GM12865 (cell line): ENCODE measurements around the gene NCF2.

Experiments used
- DNase-seq: peaks from one replicate; pipeline ENCODE4 v3.0.0; 2010; ENCODE audit warnings: low read depth
- H3K4me3 ChIP-seq: 2 replicates; pipeline ENCODE4 v1.5.1; 2011; ENCODE audit warnings: mild to moderate bottlenecking, low read depth, low read length, control low read depth
- CTCF ChIP-seq: IDR thresholded peaks from 2 replicates; pipeline ENCODE4 v1.5.1; 2011; ENCODE audit warnings: low read length, control low read depth, low read depth, inconsistent platforms; ENCODE audit not compliant: insufficient read depth; ENCODE audit errors: missing control alignments

NCF2 gene

GRCh38 chr1:183554577-183554976 lies 35.7 kb downstream of the NCF2 start:
- no peak overlapping the region for H3K4me3 ChIP-seq
- no peak for TF ChIP-seq CTCF
- DNase-seq, result no peak

GRCh38 chr1:183553764-183554163 lies 36.5 kb downstream of the NCF2 start:
- no peak for DNase-seq
- no peak overlapping the region for H3K4me3 ChIP-seq
- no peak for TF ChIP-seq CTCF

GRCh38 chr1:183553331-183553730 lies 36.9 kb downstream of the NCF2 start:
- DNase-seq, result no peak
- TF ChIP-seq CTCF, result no peak
- H3K4me3 ChIP-seq, result no peak overlapping the region

GRCh38 chr1:183552891-183553290 lies 37.4 kb downstream of the NCF2 start:
- H3K4me3 ChIP-seq, result no peak overlapping the region
- no peak for TF ChIP-seq CTCF
- no peak for DNase-seq

GRCh38 chr1:183552441-183552840 lies 37.8 kb downstream of the NCF2 start:
- TF ChIP-seq CTCF, result no peak
- no peak for DNase-seq
- no peak overlapping the region for H3K4me3 ChIP-seq

GRCh38 chr1:183551924-183552323 lies 38.3 kb downstream of the NCF2 start:
- no peak overlapping the region for H3K4me3 ChIP-seq
- no peak for DNase-seq
- no peak for TF ChIP-seq CTCF

- no peak overlapping the region for H3K4me3 ChIP-seq
- no peak for DNase-seq
- no peak for TF ChIP-seq CTCF
These were observed 39.3 kb downstream of the NCF2 start for GRCh38 chr1:183550915-183551314.
